Measurements from ENCODE around the gene CCNI.

GRCh38 chr4:77079281-77079680 is 3.5 kb upstream of the CCNI start:
- no peak for TF ChIP-seq CTCF (IDR thresholded peaks at IDR 0.05; ENCODE audit: insufficient read depth, low read length)
- TF ChIP-seq POLR2AphosphoS5 (IDR thresholded peaks at IDR 0.05; ENCODE audit: low read depth): no peak
- TF ChIP-seq REST (IDR thresholded peaks at IDR 0.05; ENCODE audit: insufficient replicate concordance, low read depth): no peak
- no peak for TF ChIP-seq GABPA (IDR thresholded peaks at IDR 0.05; ENCODE audit: low read depth)
- TF ChIP-seq SPI1 (IDR thresholded peaks at IDR 0.05; ENCODE audit: borderline replicate concordance, low read depth): no peak
